AG10803 (cell line): ENCODE measurements around the gene ANKK1.

Experiments
- DNase-seq: peaks from one replicate; pipeline ENCODE4 v3.0.0; 2010; ENCODE audit warnings: low read depth
- H3K4me3 ChIP-seq: 2 replicates; pipeline ENCODE4 v1.5.1; 2011; ENCODE audit warnings: mild to moderate bottlenecking, low read length, control low read depth
- TF ChIP-seq, protein P1 (sequence below): conservative IDR thresholded peaks from 2 replicates; pipeline ENCODE4 v1.5.1; 2011; ENCODE audit warnings: mild to moderate bottlenecking, low read length, control low read depth, inconsistent platforms

Gene ANKK1

DNA sequence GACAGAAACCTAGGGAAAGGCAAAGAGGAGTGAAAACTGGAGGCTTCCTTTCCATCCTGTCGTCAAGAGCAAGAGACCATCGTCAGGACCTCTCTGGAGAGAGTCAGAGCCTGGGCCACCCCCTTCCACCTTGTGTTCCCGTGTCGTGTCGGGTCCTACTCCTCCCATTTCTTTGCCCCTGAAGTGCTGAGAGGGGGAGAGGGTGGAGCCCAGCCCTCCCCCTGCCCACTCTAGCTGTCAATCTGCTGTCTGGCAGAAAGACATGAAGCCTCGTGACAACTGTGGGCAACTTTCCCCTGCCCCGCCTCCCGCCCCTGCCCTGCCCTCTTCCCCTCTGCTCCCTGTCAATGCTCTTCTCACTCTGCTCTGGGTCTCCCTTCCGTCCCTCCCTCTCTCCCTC is 20.6 kb downstream of the ANKK1 start:
- no peak for DNase-seq
- H3K4me3 ChIP-seq = no peak overlapping the region
- TF ChIP-seq, protein P1, sequence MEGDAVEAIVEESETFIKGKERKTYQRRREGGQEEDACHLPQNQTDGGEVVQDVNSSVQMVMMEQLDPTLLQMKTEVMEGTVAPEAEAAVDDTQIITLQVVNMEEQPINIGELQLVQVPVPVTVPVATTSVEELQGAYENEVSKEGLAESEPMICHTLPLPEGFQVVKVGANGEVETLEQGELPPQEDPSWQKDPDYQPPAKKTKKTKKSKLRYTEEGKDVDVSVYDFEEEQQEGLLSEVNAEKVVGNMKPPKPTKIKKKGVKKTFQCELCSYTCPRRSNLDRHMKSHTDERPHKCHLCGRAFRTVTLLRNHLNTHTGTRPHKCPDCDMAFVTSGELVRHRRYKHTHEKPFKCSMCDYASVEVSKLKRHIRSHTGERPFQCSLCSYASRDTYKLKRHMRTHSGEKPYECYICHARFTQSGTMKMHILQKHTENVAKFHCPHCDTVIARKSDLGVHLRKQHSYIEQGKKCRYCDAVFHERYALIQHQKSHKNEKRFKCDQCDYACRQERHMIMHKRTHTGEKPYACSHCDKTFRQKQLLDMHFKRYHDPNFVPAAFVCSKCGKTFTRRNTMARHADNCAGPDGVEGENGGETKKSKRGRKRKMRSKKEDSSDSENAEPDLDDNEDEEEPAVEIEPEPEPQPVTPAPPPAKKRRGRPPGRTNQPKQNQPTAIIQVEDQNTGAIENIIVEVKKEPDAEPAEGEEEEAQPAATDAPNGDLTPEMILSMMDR = no peak

DNA sequence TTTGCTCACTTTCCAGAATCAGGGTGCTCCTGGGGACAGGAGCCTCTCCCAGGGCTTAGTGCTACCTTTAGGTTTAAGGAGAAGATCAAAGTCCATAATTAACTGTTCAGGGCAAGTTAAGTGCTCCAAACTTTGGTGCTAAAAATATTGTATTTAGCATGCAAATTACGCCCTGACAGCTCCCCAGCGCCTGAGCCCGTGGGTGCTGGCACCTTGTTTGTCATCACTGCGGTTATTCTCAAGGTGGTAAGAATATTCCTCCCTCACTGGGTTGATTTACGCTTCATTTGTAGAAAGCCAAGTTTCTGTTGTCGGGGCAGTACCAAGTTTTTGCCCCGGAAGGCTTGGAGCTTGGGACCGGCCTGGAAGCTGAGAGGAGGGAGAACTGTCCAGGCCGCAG is 21.3 kb downstream of the ANKK1 start:
- TF ChIP-seq, protein P1 = no peak
- DNase-seq = no peak
- no peak overlapping the region for H3K4me3 ChIP-seq

DNA sequence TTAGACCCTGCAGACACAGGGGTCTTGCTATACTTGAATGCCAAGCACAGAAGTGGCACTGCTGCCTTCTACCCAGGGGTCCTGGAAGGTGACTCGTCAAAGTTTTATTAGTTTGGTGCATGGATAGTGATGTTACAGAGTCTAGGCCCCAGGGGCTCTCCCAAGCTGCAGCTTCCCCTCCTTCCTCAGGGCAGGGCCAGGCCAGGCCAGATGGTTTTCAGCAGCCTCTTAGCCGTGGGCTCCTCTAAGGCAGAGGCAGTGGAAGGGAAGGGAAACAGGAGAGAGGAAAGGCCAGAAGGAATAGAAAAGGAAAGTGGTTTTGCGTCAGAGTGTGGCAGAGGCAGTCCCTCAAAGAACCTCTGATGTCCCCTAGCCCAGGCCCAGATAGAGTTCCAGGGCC is 21.9 kb downstream of the ANKK1 start:
- no peak overlapping the region for H3K4me3 ChIP-seq
- TF ChIP-seq, protein P1 = no peak
- no peak for DNase-seq

DNA sequence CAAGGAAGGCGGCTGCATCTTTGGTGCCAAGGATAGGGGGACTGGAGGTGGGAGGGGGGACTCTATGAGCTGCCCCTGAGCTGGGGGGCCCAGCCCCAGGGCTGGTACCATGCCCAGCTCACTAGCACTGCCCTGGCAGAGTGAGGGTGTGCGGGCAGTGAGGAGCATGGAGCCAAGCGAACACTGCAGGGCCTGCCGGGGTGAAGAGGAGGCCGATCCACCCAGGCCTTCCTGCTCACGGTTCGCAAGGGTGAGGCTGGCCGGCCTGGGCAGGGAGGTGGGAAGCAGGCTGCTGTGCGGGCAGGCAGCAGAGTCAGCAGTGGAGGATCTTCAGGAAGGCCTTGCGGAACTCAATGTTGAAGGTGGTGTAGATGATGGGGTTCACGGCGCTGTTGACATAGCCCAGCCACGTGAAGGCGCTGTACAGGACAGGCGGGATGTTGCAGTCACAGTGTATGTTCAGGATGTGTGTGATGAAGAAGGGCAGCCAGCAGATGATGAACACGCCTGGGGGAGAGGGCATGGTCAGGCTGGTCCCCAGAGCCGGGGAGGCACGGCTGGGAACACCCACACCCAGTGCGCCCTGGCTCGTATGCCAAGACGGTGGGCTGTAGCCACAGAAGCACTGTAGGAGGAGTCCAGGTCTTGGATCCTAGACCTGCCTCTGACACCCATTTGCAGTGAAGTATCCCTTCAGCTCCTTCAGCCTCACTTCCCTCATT is 23.0 kb downstream of the ANKK1 start:
- TF ChIP-seq, protein P1 = no peak
- no peak overlapping the region for H3K4me3 ChIP-seq
- DNase-seq = no peak

DNA sequence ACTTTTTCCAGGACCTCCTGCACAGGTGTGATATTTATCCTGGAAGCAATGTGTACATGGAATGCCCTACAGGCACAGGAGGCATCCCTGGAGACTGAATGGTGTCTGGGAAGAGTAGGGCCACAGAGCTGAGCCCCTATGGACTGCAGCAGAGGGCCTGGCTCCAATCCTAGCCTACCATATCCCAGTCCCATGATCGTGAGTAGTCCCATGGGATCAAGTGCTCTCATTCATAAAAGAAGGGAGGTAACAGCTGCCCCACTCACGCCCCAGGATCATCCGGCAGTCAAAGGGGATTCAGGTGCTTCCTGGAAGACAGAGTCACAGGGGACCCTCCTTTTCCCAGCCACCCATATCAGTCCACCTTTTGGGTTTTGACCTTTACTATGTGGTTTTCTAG is 24.0 kb downstream of the ANKK1 start:
- H3K4me3 ChIP-seq = no peak overlapping the region
- no peak for DNase-seq
- TF ChIP-seq, protein P1 = no peak

DNA sequence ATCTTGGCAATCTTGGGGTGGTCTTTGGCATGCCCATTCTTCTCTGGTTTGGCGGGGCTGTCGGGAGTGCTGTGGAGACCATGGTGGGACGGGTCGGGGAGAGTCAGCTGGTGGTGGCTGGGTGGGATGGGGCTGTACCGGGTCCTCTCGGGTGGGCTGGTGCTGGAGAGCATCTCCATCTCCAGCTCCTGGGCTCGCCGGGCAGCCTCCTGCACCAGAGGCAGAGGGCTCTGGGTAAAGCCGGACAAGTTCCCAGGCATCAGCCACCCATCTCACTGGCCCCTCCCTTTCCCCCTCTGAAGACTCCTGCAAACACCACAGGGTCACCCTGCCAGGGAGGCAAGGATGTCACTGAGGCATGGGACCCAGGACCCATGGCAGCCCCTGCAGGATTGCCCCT is 25.1 kb downstream of the ANKK1 start:
- DNase-seq = no peak
- TF ChIP-seq, protein P1 = no peak
- H3K4me3 ChIP-seq = no peak overlapping the region

DNA sequence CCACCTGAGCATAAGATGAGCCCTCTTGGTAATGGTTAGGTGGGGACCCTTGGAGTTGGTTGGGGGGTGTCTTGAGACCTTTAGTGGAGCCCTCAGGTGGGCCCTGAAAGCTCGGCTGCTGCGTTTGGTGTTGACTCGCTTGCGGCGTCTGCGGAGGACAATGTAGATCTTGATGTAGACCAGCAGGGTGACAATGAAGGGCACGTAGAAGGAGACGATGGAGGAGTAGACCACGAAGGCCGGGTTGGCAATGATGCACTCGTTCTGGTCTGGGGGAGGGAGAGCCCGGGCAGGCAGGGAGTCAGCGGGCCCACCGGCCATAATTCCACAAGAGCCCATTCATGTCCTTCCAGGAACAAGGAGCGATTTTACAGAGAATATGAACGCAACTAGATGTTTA is 27.8 kb downstream of the ANKK1 start:
- no peak for DNase-seq
- no peak overlapping the region for H3K4me3 ChIP-seq
- TF ChIP-seq, protein P1 = no peak
